PC-9 (cell line): ENCODE data around the gene SLC39A10. TPM values are rescaled to one million over a fixed set of nuclear protein-coding genes. Genes with fewer than 3 reads are reported as not detected.

Experiments
- BruUV-seq: library from RNA; stranded (reverse); fragments of 400-500 nt; replicated peaks from 2 replicates; lab custom pipeline; 2021; lab: Mats Ljungman, UMichigan
- CTCF ChIA-PET: fragments of 300-600 bp; sonication (Branson Sonifier 250); formaldehyde crosslinking; loops from one replicate; lab custom pipeline; 2022; ENCODE audit warnings: antibody characterized with exemption; lab: Charles Lee
- POLR2A ChIA-PET: fragments of 300-600 bp; sonication (Branson Sonifier 250); formaldehyde crosslinking; loops from one replicate; lab custom pipeline; 2022; ENCODE audit warnings: antibody characterized with exemption; ENCODE audit not compliant: unreplicated experiment; lab: Charles Lee
- DNase-seq, 2 experiments: peaks; one replicate each; pipeline versions ENCODE4 v3.0.0 to v3.0.0-alpha.2; 2015 to 2022; ENCODE audit warnings: mixed read lengths in 1 of 2
- H2AFZ ChIP-seq: fragments of 200-600 bp; sonication (generic); 2 replicates; pipeline ENCODE4 v1.8.1; 2017; ENCODE audit warnings: antibody characterized with exemption
- H3F3A ChIP-seq: fragments of 200-600 bp; sonication (generic); 2 replicates; pipeline ENCODE4 v1.8.1; 2017; ENCODE audit warnings: antibody characterized with exemption, mild to moderate bottlenecking, low read depth; ENCODE audit not compliant: insufficient read depth
- H3K27ac ChIP-seq: fragments of 200-600 bp; sonication (generic); 2 replicates; pipeline ENCODE4 v1.6.1; 2016; ENCODE audit warnings: mixed run types
- H3K27me3 ChIP-seq: fragments of 200-600 bp; sonication (generic); 2 replicates; pipeline ENCODE4 v1.6.1; 2016; ENCODE audit warnings: low read depth, mixed run types; ENCODE audit not compliant: insufficient read depth
- H3K36me3 ChIP-seq: fragments of 200-600 bp; sonication (generic); 2 replicates; pipeline ENCODE4 v1.6.1; 2016; ENCODE audit warnings: low read depth, mixed run types
- H3K4me1 ChIP-seq: fragments of 200-600 bp; sonication (generic); replicated peaks from 2 replicates; pipeline ENCODE4 v1.6.1; 2016; ENCODE audit warnings: mixed run types; ENCODE audit not compliant: insufficient read depth
- H3K4me2 ChIP-seq: fragments of 200-600 bp; sonication (generic); 2 replicates; pipeline ENCODE4 v1.6.1; 2017; ENCODE audit warnings: mixed run types
- H3K4me3 ChIP-seq: fragments of 200-600 bp; sonication (generic); 2 replicates; pipeline ENCODE4 v1.6.1; 2016; ENCODE audit warnings: mixed run types
- H3K79me2 ChIP-seq: fragments of 200-600 bp; sonication (generic); 2 replicates; pipeline ENCODE4 v1.6.1; 2017; ENCODE audit warnings: low read depth, mixed run types
- H3K9me2 ChIP-seq: fragments of 200-600 bp; sonication (generic); 2 replicates; pipeline ENCODE4 v1.8.1; 2017; ENCODE audit warnings: mild to moderate bottlenecking; ENCODE audit not compliant: insufficient read depth
- H3K9me3 ChIP-seq: fragments of 200-600 bp; sonication (generic); 2 replicates; pipeline ENCODE4 v1.8.1; 2016; ENCODE audit warnings: low read depth; ENCODE audit not compliant: insufficient read depth
- H4K20me1 ChIP-seq: fragments of 200-600 bp; sonication (generic); 2 replicates; pipeline ENCODE4 v1.8.1; 2017; ENCODE audit not compliant: insufficient read depth
- EZH2 ChIP-seq: fragments of 200-600 bp; sonication (generic); IDR thresholded peaks from 2 replicates; pipeline ENCODE4 v1.8.0; 2017; ENCODE audit warnings: antibody characterized with exemption, low read depth
- intact Hi-C: fragments of 100-400 bp; cut with micrococcal nuclease; formaldehyde crosslinking; loops from one replicate; pipeline ENCODE4 v1.10.0; 2022; ENCODE audit not compliant: unreplicated experiment
- total RNA-seq: library from RNA; stranded (reverse); gene quantifications from 2 replicates; pipeline ENCODE4 v1.2.3, GENCODE V29; 2021
- TF ChIP-seq, protein P1 (sequence below): fragments of 200-600 bp; sonication (generic); conservative IDR thresholded peaks from 2 replicates; pipeline ENCODE4 v1.6.1; 2017; ENCODE audit warnings: mixed run types, antibody characterized with exemption, mild to moderate bottlenecking, moderate library complexity

The SLC39A10 gene
- total RNA-seq, 1 experiment from 2014 or later, result 43.7 TPM

DNA sequence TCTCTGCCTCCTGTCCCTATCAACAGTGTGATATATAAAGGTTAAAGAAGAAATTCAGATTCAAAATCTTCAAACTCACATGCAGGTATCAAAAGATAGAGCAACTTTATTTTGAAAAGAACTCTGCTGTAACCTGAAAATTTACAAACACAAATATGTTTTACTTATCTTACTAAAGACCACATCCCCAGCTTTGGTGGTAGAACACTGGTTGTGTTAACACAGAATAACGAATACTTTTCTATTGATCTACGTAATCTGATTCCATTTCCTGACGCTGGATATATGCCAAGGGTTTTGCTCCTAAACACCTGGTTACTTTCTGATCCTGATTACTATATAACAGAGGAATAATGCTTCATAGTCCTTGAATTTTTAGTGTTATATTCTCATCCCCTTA, 23.1 kb upstream of the SLC39A10 start:
- BruUV-seq, result no TSS peak
- Histone ChIP-seq H3K27ac (no peak overlapping the region), H3K4me1 (no peaks in the 10 kb centered on the region), H3K79me2 (no peaks in the 10 kb centered on the region), H3K4me3 (no peak overlapping the region), H3F3A (no peaks in the 10 kb centered on the region), H2AFZ (no peak overlapping the region), H4K20me1 (no peaks in the 10 kb centered on the region), H3K36me3 (no peaks in the 10 kb centered on the region), H3K9me3 (no peaks in the 10 kb centered on the region), H3K27me3 (no peaks in the 10 kb centered on the region), H3K9me2 (no peaks in the 10 kb centered on the region), H3K4me2 (no peak overlapping the region)
- TF ChIP-seq, protein P1, sequence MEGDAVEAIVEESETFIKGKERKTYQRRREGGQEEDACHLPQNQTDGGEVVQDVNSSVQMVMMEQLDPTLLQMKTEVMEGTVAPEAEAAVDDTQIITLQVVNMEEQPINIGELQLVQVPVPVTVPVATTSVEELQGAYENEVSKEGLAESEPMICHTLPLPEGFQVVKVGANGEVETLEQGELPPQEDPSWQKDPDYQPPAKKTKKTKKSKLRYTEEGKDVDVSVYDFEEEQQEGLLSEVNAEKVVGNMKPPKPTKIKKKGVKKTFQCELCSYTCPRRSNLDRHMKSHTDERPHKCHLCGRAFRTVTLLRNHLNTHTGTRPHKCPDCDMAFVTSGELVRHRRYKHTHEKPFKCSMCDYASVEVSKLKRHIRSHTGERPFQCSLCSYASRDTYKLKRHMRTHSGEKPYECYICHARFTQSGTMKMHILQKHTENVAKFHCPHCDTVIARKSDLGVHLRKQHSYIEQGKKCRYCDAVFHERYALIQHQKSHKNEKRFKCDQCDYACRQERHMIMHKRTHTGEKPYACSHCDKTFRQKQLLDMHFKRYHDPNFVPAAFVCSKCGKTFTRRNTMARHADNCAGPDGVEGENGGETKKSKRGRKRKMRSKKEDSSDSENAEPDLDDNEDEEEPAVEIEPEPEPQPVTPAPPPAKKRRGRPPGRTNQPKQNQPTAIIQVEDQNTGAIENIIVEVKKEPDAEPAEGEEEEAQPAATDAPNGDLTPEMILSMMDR, result no peak
- no peak for TF ChIP-seq EZH2
- intact Hi-C loops, result no loop called here
- no peak for DNase-seq
- ChIA-PET CTCF (no interaction called here), POLR2A (no interaction called here)

DNA sequence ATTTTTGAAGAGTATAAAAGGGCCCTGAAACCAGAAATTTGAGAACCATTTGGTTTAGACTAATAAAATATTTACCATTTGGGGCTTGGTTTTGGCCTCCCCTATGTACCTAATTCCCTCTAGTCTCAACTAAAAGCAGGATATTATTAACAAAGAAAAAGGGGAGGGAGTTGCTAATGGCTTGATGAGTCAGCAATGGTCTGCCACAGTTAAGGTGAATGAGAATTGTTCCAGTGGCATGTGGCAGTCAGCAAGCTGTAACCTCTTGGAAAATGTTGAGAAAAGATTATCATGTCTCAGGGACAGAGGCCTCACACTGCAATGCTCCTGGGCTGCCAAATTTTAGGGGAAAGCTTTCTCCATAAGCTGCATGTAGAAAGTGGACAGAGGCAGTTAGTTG, 20.1 kb upstream of the SLC39A10 start:
- Histone ChIP-seq H4K20me1 (no peaks in the 10 kb centered on the region), H3K4me3 (no peak overlapping the region), H3K27ac (no peak overlapping the region), H3K79me2 (no peaks in the 10 kb centered on the region), H3K9me2 (no peaks in the 10 kb centered on the region), H2AFZ (no peak overlapping the region), H3K36me3 (no peaks in the 10 kb centered on the region), H3K9me3 (no peaks in the 10 kb centered on the region), H3F3A (no peaks in the 10 kb centered on the region), H3K4me2 (no peak overlapping the region), H3K27me3 (no peaks in the 10 kb centered on the region), H3K4me1 (no peaks in the 10 kb centered on the region)
- TF ChIP-seq EZH2, result no peak
- TF ChIP-seq, protein P1, result no peak
- ChIA-PET POLR2A (no interaction called here), CTCF (no interaction called here)
- intact Hi-C loops, result no loop called here
- BruUV-seq, result no TSS peak
- DNase-seq, result no peak

DNA sequence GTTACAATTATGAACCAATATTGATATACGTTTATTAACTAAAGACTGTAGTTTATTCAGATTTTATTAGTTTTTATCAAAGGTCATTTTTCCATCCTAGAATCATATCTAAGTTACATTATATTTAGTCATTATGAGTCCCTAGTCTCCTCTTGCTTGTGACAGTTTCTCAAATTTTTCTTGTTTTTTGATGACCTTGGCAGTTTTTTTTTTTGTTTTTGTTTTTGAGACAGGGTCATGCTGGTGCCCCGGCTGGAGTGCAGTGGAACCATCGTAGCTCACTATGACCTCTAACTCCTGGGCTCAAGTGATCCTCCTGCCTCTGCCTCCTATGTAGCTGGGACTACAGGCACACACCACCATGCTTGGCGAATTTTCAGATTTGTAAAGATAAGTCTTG, 18.3 kb upstream of the SLC39A10 start:
- Histone ChIP-seq H3K4me2 (no peak overlapping the region), H3K36me3 (no peaks in the 10 kb centered on the region), H3K9me3 (no peaks in the 10 kb centered on the region), H3K79me2 (no peaks in the 10 kb centered on the region), H3K4me1 (no peaks in the 10 kb centered on the region), H3K27me3 (no peaks in the 10 kb centered on the region), H2AFZ (no peak overlapping the region), H3K9me2 (no peaks in the 10 kb centered on the region), H3K4me3 (no peak overlapping the region), H3K27ac (no peak overlapping the region), H3F3A (no peaks in the 10 kb centered on the region), H4K20me1 (no peaks in the 10 kb centered on the region)
- ChIA-PET POLR2A (no interaction called here), CTCF (no interaction called here)
- intact Hi-C loops, result no loop called here
- DNase-seq, result no peak
- no TSS peak for BruUV-seq
- TF ChIP-seq, protein P1, result no peak
- no peak for TF ChIP-seq EZH2
